HG02588 (cell line): ENCODE measurements around the gene TMPRSS2.

Source experiments
- ATAC-seq: cut with Tn5 transposase; IDR thresholded peaks from one replicate; pipeline ENCODE4 v1.9.1; 2021; ENCODE audit warnings: mild to moderate bottlenecking, moderate library complexity; ENCODE audit not compliant: unreplicated experiment

The TMPRSS2 gene

DNA sequence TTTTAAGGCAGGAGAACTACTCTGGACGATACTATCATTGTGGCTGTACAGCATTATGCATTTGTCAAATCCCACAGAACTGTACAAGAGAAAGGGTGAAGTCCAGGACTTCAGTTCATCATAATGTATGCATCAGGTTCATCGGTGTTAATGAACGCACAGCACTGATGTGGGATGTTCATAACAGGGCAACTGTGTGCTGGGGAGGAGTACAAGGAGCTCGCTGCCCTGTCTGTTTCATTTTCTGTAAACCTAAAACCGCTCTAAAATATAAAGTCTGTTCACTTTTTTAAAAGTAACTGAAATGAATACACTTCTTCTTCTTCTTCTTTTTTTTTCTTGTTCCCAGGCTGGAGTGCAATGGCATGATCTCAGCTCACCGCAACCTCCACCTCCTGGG is 25.0 kb downstream of the TMPRSS2 start:
- ATAC-seq, result no peak

DNA sequence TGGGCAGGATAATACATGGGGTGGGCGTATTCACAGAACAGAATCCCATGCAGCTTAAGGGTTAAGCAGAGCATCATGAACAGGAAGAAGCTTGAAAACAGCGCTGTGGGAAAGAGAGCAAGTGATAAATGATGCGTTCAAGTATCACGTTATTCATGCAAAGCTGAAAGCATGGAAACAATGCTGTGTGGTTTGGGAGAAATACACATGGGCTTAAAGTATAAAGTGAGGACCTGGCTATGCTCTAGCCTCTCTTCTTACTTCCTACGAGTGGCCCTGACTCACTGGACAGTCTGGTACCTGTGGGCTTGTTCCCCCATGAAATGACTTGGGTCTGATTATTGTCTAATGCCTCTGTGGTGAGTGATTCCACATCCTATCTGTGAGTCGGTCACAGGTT is 25.7 kb downstream of the TMPRSS2 start:
- no peak for ATAC-seq

DNA sequence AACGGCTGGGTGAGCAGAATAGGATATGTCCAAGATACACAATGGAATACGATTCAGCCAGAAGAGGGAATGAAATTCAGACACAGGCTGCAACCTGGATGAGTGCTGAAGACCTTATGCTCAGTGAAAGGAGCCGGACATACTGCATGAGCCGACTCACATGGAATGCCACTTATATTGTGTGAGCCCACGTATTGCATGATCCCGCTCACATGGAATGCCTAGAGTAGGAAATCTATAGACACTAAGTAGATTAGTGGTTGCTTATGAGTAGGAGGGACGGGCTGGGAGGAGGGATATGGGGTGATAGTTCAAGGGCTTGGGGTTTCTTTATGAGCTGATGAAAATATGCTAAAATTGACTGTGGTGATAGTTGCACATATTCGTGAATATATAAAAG is 26.8 kb downstream of the TMPRSS2 start:
- ATAC-seq, result no peak

DNA sequence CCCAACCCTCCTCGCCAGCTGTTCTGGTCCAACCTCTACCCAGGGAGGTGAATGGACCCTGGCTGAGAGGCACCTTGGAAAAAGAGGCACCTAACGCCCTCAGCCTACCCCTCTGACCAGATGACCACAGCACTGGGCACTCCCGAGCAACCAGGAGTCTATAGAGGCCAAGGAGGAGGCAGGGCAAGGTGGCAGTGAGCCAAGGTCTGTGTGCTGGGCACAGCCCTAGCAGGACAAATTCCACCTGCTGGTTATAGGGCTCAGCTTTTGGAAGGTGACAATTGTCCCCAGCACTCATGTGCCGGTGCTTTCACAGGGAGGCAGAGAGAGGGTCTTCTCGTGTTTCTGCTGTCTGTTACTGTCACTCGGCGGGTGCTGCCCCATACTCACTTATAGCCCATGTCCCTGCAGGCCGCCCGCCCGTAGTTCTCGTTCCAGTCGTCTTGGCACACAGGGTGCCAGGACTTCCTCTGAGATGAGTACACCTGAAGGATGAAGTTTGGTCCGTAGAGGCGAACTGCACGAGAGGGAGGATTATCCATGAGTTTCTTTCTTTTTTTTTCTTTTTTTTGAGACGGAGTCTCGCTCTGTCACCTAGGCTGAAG is 27.8 kb downstream of the TMPRSS2 start:
- ATAC-seq, result no peak

DNA sequence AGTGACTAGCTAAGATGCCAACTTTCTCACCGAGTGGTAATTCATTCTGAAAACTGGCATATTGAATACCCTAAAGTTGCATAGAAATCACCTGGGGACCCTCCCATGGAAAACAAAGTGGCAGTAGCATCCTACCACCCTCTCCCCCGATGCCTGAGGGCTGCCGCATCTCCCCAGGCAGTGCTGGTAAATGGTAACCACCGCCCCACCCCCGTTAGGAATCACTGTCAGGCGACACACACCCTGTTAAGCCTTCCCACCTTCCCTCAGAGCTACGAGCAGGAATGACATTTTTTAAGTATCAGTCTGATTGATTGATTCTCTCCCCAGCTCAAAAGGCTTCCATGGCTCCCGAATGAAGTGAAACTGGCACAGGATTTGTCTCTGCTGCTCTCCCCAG is 28.3 kb downstream of the TMPRSS2 start:
- ATAC-seq, result no peak

DNA sequence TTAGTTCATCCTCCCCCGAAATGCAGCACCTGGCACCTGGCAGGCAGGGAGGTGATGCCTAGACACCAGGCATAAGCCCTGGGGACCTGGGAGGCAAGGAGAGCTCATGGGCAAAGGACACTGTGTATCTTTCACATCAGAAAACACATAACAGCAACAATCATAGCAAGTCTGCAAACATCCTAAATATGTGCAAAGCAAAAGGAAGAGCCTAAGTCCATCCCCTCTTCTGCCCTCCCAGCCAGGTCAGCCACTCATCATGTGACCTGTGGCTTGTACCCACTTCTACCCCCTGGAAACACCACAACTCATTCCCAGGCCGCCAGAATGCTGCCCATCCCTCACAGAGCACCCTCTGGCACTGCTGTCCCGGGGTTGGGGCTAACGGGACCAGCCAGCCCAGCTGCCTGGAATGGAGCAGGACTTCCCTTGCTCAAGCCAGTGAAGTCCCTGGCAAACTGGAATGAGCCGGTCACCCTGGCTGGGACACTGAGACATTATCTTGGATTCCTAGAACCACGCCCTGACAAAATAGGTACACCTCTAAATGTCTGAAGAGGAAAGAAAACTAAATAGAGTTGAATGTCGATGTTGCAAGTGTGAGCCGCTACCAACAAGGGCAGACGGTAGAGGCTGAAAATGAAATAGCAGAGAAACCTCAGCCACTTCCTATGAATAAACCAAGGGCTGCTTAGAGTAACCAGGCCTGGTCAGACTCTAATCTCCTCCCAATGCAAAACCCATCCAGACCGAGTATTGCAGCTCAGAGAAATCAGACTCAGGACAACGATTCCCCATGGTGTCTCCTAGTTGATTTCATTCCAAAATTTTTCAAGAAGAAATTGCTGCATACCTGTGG is 29.4 kb downstream of the TMPRSS2 start:
- ATAC-seq, result no peak

DNA sequence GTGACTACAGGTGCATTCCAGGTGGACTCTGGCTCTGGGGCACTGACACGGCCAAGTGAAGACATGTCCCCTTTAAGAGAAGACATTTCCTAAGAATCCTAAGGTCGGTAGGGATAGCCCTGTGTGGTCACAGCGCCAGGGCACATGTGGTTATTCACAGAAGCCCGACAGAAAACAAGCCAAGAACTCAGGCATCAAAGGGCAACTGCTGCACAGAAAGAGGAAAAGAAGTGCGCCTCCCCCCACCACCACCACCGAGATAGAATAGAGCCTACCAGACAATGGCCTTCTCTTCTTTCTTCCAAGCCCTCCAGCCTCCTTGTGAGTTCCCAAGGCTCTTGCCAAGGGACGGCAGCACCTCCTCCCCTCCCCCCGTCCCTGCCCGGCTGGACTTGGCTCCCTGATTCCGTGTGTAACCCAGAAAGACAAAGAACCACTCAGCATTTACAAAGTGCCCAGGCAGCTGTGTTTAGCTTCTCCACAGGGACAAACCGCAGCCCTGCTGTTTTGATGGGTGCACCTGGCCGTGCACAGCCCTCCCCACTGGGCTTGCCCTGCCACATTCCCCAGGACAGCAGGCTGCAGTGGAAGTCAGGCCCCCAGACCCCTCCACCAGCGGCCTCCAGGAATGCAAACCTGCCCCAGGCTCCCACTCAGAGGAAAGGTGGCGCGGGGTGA is 30.2 kb downstream of the TMPRSS2 start:
- no peak for ATAC-seq

DNA sequence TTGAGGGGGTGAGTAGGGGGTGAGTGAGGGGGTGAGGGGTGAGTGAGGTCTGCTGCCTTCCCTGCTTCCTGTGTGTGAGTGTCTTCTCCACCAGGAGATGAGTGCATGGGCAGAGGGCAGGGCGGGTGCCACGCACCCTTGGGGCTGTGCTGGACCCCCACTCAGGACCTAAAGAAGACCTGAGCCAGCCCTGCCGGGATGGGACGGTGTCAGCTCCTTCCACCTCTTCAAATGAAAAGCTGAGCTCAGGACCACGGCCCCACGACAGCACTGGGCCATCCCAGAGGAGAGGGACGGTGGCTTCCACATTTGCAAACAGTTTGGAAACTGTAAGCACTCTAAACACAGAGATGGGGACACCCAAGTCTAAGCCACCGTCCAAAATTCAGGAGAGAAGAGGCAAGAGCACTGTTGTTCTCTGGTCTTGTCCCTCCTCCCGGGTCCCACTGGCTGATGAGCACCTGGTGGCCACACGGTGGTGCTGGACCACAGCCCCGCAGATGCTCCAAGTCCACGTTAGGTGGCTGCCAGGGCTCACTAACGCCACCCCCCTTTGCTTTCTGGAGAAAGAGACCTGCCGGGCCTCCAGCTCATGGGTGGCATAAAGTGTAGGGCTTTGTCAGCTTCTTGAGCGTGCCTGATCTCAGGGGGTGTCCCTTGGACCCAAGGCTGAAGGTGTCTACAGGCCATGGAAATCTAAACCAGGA is 32.1 kb downstream of the TMPRSS2 start:
- no peak for ATAC-seq

DNA sequence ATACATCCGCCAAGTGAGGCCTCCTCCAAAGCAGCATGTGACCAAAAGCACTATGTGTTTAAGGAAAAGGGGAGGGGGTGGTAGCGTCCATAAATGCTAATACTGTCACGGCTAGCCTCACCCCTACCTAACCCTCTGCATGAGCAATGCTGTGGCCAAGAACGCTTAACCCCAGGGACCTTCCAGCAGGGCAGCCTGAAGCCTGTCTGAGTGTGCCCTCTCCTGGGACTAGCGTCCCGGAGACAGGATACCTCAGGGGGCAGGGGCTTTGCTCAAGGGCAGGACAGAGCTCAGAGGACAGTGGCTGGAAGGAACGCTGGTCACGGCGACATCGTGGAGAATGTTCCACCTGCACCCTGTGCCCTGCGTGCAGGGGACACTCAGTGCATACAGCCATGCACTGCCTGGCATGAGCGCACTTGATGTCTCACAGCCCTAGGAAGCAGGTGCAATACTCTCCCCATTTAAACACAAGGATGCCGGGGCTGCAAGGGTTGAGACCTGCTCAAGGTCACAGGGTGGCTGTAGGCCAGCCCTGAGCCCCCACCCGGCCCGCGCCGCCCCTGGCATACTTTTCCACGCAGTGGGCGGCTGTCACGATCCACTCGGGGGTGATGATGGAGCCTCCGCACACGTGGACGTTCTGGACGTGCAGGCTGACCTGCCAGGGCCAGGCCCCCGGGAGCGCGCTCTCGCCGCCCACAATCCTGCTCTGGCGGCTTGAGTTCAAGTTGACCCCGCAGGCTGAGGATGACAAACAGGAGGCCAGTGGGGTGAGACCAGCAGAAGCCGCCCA is 35.0 kb downstream of the TMPRSS2 start:
- ATAC-seq, result no peak

DNA sequence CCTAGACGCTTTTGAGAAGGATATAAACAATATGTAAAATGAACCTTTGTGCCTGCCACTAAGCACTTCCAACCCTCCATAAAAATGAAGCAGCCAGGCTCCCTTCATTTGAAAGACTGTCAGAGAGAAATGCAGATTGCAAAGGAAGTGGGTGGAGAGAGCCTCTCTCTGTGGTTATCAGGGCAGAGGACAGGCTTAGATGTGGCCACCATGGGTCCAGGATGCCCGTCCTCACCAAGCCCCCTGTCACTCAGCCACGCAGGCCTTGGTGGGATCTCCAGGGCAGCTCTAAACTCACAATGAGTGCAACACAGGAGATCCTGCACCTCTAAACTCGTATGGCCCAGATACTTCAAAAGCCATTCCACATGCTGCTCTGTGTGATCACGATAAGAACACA is 37.9 kb downstream of the TMPRSS2 start:
- no peak for ATAC-seq

DNA sequence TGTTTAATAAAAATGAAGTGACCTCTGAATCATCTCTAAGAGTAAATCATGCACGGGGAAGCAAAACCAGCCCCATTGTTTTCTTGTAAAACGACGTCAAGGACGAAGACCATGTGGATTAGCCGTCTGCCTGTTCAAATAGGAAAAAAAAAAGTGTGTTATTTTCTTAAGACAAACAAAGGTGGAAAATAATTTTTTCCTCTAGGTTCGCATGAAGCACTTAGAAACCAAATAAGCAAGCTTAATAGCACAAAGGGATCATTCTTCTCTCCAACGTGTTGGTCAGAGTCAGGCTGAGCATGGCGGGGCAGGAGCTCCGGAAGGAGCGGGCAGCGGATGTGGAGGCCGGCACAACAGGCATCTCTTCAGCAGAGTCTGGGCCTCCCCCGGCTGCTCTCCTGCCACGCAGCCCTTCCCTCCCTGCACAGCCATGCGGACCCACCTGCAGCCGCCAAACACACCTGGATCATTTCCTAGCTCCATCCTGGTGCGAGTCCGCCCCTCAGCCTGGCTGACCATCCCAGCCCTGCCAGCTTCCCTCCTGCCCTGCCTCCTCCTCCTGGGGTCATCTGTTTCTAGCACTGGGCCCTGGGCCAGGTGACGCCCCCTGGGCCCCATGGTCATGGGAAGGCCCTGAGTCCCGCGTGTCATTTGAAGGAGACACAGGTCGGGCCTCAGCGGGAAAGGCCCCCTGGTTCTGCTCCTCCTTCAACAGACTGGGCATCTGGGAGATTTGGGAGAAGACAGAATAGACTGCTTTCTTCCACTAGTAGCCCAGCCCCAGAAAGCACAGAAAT is 41.7 kb downstream of the TMPRSS2 start:
- no peak for ATAC-seq

DNA sequence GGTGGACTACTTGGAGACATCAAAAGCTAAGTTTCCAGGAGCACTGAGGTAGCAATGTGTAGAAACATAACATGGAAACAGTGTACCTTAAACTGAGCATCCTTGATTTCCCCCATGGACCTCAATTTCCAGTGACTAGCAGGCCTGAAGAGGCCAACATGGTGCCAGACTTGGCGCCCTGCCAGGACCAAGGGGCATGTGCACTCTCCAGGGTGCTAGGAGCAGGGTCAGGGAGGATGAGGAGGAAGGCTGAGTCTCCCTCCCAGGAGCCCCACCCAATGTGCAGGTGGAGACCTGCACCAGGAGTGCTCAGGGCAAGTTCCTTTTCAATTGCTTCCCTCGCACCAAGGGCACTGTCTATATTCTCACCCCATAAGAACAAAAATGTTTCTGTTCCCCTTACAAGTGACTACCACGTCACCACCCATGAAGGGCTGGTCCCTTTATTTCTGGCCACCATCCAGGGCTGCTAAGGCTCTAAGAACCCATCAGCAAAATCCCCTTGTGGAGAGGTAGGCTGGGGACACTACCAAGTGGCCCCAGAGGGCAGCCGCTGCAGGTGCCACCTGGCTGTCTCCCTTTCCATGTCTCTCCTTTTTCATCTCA is 42.7 kb downstream of the TMPRSS2 start:
- no peak for ATAC-seq

DNA sequence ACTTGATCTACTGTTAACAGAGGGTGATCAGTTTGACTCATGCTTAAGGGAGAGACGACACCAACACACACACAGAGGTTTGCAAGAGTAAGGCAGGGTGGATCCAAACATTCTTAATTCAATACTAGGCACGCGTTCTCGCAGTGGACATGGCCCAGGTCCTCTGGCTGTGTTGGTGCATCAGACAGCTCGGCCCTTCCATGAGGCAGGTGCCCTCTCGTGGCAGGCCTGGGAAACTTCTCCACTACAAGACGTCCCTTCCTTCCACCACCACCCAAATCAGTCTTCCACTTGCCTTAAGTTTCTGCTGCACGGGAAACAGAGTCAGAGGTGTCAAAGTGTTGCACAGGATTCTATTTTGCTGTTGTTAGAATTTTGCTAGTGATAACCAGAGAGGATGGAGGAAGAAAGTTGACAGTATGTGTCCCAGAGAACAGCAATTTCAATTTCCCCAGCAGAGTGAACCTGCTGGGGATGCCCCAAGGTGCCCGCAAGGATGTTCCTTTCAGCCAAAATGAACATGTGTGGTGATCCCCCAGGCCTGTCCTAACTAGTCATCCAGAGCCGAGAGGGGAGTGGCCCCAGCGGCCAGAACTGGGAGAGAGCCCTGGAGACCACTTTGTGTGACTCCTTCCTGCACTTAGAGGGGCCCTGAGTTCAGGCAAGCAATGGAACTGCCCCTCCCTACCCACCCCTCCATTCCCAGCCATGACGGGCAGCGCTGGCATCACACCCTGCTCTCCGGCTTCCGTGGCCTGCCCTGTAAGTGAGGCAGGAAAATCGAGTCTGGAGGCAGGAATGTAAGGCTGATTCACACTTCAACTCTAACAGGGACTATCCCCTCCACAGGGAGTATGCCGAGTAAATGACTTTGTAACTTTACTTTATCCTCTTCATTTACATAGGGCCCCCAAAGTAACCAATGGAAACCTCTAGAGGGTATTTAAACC is 47.1 kb downstream of the TMPRSS2 start:
- ATAC-seq, result no peak

DNA sequence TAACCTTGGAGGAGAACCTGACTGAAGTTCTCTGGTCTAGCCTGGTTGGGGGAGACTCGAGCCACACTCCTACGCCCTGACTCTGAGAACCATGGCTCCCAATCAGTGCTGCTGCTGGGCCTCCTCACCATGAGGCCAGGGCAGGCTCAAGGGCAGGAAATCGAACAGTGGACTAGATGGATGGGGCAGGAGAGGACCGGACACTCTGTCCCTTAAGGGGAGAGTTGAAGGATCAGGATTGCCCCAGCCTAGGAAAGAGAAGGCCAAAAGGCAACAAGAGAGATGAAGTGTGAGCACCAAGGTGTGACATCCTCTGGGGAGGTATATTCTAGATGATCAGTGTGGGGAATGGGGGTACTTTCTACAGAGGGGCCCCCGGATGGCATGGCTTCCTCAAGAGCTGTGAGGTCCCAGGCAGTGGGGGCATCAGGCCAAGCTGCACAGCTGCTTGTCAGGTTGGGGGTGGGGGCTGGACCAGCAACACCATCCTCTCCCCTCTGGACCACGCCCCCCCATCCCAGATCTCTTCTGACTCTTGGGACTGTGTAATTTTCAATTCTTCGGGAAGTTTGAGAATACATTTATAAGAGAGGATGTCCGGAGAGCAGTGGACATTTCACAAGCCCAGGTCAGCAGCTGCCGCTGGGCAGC is 47.9 kb downstream of the TMPRSS2 start:
- ATAC-seq, result no peak

DNA sequence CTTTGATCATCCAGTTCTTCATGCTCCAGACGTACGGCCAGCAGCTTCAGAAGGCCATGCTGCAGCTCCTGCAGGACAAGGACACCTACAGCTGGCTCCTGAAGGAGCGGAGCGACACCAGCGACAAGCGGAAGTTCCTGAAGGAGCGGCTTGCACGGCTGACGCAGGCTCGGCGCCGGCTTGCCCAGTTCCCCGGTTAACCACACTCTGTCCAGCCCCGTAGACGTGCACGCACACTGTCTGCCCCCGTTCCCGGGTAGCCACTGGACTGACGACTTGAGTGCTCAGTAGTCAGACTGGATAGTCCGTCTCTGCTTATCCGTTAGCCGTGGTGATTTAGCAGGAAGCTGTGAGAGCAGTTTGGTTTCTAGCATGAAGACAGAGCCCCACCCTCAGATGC is 49.4 kb downstream of the TMPRSS2 start:
- ATAC-seq, result no peak

DNA sequence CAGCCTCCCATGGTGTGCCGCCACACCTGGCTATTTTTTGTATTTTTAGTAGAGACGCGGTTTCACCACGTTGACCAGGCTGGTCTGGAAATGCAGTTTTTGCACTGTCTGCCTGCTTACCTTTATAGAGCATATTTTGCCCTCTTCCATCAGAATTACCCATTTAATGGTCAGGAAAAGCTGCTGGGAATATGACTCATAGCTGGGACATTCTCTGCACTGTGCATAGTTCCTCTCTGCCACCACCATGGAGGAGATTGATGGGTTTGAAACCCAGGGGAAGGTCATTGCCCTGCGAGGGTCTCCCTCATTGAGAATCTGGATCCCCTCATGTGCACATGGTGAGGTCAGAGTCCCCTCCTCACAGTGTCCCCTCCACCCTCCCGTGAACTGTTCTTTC is 49.8 kb downstream of the TMPRSS2 start:
- ATAC-seq, result no peak

DNA sequence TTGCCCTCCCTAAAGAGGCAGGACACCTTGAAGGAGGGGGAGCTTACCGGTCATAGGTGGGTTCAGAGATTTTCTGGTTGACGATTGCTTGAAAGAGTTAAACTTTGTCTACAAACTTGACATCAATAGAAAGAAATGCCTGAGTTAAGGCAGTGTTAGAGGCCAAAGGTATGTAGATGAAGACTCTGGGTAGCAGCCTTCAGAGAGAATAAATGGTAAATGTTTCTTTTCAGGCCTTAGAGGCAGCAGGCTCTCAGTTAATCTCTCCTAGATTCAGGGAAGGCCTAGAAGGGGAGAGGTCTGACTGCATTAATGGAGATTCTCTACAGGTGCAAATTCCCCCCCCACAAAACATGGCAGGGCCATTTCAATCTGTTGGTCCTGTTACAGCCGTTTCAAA is 54.2 kb downstream of the TMPRSS2 start:
- no peak for ATAC-seq

DNA sequence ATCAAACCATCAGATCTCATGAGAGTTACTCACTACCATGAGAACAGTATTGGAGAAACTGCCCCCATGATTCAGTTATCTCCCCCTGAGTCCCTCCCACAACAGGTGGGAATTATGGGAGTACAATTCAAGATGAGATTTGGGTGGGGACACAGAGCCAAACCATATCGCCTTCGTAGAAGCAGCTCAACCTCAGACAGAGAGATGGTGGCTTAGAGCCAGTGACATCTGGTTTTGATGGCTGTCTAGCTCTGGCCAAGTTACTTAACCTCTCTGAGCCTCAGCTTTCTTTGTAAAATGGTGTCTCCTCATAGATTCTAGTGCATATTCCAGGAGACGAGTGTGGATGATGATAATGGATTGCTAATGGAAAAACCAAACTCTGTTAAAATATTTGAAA is 54.8 kb downstream of the TMPRSS2 start:
- ATAC-seq, result no peak
